Dendritic cell treated with granulocyte-macrophage colony-stimulating factor and Interleukin-4, amounts not matched to agents 40 ng/mL and 50 ng/mL, for 4 days (primary cell): ENCODE results near the gene CCNY.

Experiments
- H3K27ac Mint-ChIP-seq: one replicate; pipeline ENCODE4 v1.8.0; 2022; ENCODE audit warnings: mild to moderate bottlenecking, mixed read lengths
- H3K27me3 Mint-ChIP-seq: one replicate; pipeline ENCODE4 v1.8.0; 2022; ENCODE audit warnings: mild to moderate bottlenecking, mixed read lengths
- H3K36me3 Mint-ChIP-seq: one replicate; pipeline ENCODE4 v1.8.0; 2022; ENCODE audit warnings: low read depth, mixed read lengths
- H3K4me1 Mint-ChIP-seq: one replicate; pipeline ENCODE4 v1.8.0; 2022; ENCODE audit warnings: low read depth, mixed read lengths
- H3K4me3 Mint-ChIP-seq: one replicate; pipeline ENCODE4 v1.8.0; 2022; ENCODE audit warnings: mild to moderate bottlenecking, moderate library complexity, mixed read lengths
- H3K9me3 Mint-ChIP-seq: one replicate; pipeline ENCODE4 v1.8.0; 2022; ENCODE audit warnings: mixed read lengths
- intact Hi-C: fragments of 100-400 bp; cut with micrococcal nuclease; formaldehyde crosslinking; loops from one replicate; pipeline ENCODE4 v1.15.0; 2022

CCNY gene

DNA sequence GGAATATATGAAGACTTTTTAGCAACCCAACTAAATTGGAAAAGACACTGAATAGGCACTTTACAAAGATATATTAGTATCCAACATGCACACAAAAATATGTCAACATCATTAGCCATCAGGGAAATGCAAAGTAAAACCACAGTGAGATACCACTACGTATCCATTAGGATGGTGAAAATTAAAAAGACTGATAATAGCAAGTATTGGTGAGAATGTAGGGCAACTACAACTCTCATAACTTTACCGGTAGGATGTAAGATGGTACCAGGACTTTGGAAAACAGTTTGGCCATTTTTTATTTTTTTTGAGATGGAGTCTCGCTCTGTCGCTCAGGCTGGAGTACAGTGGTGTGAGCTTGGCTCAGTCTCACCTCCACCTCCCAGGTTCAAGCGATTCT is 13.7 kb upstream of the CCNY start:
- Mint-ChIP-seq H3K4me3 (no peak overlapping the region), H3K27me3 (no peaks in the 10 kb centered on the region), H3K36me3 (peaks cover 62% of the 10 kb centered on the region), H3K27ac (no peak overlapping the region), H3K4me1 (peaks cover 2% of the 10 kb centered on the region), H3K9me3 (no peaks in the 10 kb centered on the region)
- intact Hi-C loops: no loop called here

GRCh38 chr10:35324196-35324595 is 12.1 kb upstream of the CCNY start:
- Mint-ChIP-seq H3K9me3 (no peaks in the 10 kb centered on the region), H3K4me1 (peaks cover 5% of the 10 kb centered on the region), H3K27ac (no peak overlapping the region), H3K36me3 (peaks cover 50% of the 10 kb centered on the region), H3K27me3 (no peaks in the 10 kb centered on the region), H3K4me3 (no peak overlapping the region)
- intact Hi-C loops: no loop called here

- Mint-ChIP-seq H3K4me3 (no peak overlapping the region), H3K9me3 (no peaks in the 10 kb centered on the region), H3K36me3 (peaks cover 38% of the 10 kb centered on the region), H3K4me1 (peaks cover 16% of the 10 kb centered on the region), H3K27ac (no peak overlapping the region), H3K27me3 (no peaks in the 10 kb centered on the region)
- intact Hi-C loops: no loop called here
These were observed 9.7 kb upstream of the CCNY start for GRCh38 chr10:35326466-35327235.

- H3K9me3 Mint-ChIP-seq: no peaks in the 10 kb centered on the region
- peaks cover 33% of the 10 kb centered on the region for H3K36me3 Mint-ChIP-seq
- H3K27me3 Mint-ChIP-seq: no peaks in the 10 kb centered on the region
- no peak overlapping the region for H3K4me3 Mint-ChIP-seq
- H3K4me1 Mint-ChIP-seq: peaks cover 19% of the 10 kb centered on the region
- intact Hi-C loops: no loop called here
- H3K27ac Mint-ChIP-seq: no peak overlapping the region
These were observed 8.4 kb upstream of the CCNY start for GRCh38 chr10:35327790-35328403.

DNA sequence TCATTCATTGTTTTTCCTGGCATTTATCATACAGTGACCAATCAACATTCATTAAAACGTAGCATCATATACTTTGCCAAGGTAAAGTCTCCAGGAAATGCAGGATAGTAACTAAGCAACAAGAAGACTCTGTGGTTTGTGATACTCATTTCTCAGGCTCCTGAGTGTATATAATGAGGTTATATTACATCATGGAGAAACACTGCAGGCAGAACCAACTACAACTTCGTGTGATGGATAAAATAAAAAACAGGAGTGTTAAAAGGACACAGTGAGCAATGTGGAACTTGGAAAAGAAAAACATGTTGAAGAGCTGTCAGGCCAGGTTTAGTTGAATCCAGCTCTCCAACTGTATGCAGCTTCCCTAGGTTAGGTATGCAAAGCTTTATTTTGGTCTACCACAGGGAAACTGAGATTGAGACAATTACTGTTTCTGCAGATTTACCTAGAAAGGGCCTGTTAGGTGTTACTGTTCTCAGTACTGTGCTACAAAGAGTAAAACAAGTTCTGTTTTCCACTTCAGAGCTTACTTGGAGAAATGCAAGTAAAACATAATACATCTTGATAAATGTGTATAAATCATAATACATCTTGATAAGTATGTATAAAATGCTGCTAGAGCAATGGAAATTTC is 7.8 kb upstream of the CCNY start:
- Mint-ChIP-seq H3K9me3 (no peaks in the 10 kb centered on the region), H3K36me3 (peaks cover 33% of the 10 kb centered on the region), H3K27ac (no peak overlapping the region), H3K4me1 (peaks cover 25% of the 10 kb centered on the region), H3K4me3 (no peak overlapping the region), H3K27me3 (no peaks in the 10 kb centered on the region)
- intact Hi-C loops: no loop called here

GRCh38 chr10:35329520-35329919 is 6.8 kb upstream of the CCNY start:
- Mint-ChIP-seq H3K36me3 (peaks cover 40% of the 10 kb centered on the region), H3K4me3 (no peak overlapping the region), H3K27me3 (no peaks in the 10 kb centered on the region), H3K4me1 (peaks cover 35% of the 10 kb centered on the region), H3K9me3 (no peaks in the 10 kb centered on the region), H3K27ac (no peak overlapping the region)
- intact Hi-C loops: no loop called here

GRCh38 chr10:35331894-35332640 is 4.2 kb upstream of the CCNY start:
- peaks cover 39% of the 10 kb centered on the region for H3K36me3 Mint-ChIP-seq
- no peaks in the 10 kb centered on the region for H3K27me3 Mint-ChIP-seq
- no peak overlapping the region for H3K4me3 Mint-ChIP-seq
- peaks cover 37% of the 10 kb centered on the region for H3K4me1 Mint-ChIP-seq
- no peaks in the 10 kb centered on the region for H3K9me3 Mint-ChIP-seq
- intact Hi-C loops: loop anchor here (5.0 to 10.0 kb wide), 3 partner anchors 35 to 207 kb away; partner anchors contain the start of gene CREM
- H3K27ac Mint-ChIP-seq: no peak overlapping the region

GRCh38 chr10:35334297-35334696 is 2.0 kb upstream of the CCNY start:
- H3K4me1 Mint-ChIP-seq: peaks cover 40% of the 10 kb centered on the region

DNA sequence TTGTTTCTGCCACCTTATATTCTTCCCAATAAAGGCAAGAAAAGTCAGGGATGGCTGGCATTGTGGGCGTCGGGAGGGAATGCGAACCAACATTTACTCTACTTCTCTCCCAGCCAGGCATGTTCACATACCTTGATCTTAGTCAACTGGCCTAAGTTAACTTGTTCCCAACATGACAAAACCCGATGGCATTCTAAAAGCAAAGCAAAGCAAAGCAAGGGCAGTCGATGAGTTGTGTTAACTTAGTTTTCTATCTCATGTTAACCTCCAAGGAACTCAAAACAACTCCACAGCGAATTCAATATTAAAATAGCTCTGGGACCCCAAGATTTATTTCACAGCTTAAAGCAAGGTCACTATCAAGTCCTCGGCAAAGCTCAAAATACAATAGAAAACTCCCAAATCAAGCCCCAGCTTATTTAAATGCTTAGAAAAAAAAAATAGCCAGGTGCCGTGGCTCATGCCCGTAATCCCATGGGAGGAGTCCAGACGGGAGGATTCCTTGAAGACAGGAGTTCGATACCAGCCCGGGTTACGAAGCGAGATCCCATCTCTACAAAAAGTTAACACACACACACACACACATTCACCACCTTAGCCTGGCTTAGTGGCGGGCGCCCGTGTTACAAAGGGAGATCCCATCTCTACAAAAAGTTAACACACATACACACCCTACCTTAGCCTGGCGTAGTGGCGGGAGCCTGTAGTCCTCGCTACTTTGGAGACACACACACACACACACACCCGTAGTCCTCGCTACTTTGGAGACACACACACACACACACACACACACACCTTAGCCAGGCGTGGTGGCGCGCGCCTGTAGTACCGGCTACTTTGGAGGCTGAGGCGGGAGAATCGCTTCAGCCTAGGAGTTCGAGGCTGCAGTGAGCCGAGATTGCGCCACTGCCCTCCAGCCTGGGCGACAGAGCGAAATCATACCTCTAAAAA is 901 bp upstream of the CCNY start:
- Mint-ChIP-seq H3K4me3 (peak overlapping the region; percentile 92), H3K36me3 (peaks cover 47% of the 10 kb centered on the region), H3K9me3 (no peaks in the 10 kb centered on the region), H3K27ac (peak overlapping the region; percentile 91), H3K4me1 (peaks cover 42% of the 10 kb centered on the region), H3K27me3 (no peaks in the 10 kb centered on the region)
- intact Hi-C loops: loop anchor here (5.0 to 10.0 kb wide), 3 partner anchors 117 to 211 kb away; partner anchors contain the start of gene CREM

More at GRCh38 chr10:35334297-35334696, 2.0 kb upstream of the CCNY start:
- H3K9me3 Mint-ChIP-seq: no peaks in the 10 kb centered on the region
- no peaks in the 10 kb centered on the region for H3K27me3 Mint-ChIP-seq
- peak overlapping the region; percentile 61 for H3K4me3 Mint-ChIP-seq
- intact Hi-C loops: loop anchor here (5.0 to 10.0 kb wide), 3 partner anchors 37 to 209 kb away; partner anchors contain the start of gene CREM
- H3K36me3 Mint-ChIP-seq: peaks cover 47% of the 10 kb centered on the region
- H3K27ac Mint-ChIP-seq: peak overlapping the region; percentile 22

GRCh38 chr10:35336921-35337823 is 863 bp downstream of the CCNY start:
- H3K4me1 Mint-ChIP-seq: peaks cover 53% of the 10 kb centered on the region
- no peaks in the 10 kb centered on the region for H3K27me3 Mint-ChIP-seq
- H3K9me3 Mint-ChIP-seq: no peaks in the 10 kb centered on the region
- peak overlapping the region; percentile 91 for H3K27ac Mint-ChIP-seq
- intact Hi-C loops: loop anchor here (5.0 to 10.0 kb wide), 3 partner anchors 115 to 212 kb away; partner anchors contain the start of gene CREM
- peaks cover 46% of the 10 kb centered on the region for H3K36me3 Mint-ChIP-seq
- peak overlapping the region; percentile 86 for H3K4me3 Mint-ChIP-seq

DNA sequence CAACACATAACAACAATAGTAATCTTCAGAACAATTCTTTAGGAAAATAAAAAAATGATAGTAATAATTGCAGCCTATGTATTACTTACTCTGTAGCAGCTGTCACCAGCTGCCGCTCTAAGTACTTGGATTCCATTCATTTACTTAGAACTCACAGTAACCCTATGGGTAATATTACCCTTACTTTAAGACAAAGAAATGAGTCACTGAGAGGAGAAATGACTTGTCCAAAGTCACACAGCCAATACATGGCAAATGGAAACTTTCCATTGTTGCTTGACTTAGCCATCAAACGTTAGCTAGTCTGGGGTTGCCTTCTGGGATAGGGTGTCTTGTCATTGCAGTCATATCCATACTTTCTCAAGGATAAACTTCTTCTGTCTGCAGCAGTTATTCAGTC is 3.6 kb downstream of the CCNY start:
- Mint-ChIP-seq H3K4me1 (peaks cover 54% of the 10 kb centered on the region), H3K27ac (no peak overlapping the region), H3K36me3 (peaks cover 33% of the 10 kb centered on the region), H3K4me3 (no peak overlapping the region), H3K27me3 (no peaks in the 10 kb centered on the region), H3K9me3 (no peaks in the 10 kb centered on the region)
- intact Hi-C loops: loop anchor here (5.0 to 10.0 kb wide), 4 partner anchors 98 to 215 kb away; partner anchors contain the start of gene CREM

DNA sequence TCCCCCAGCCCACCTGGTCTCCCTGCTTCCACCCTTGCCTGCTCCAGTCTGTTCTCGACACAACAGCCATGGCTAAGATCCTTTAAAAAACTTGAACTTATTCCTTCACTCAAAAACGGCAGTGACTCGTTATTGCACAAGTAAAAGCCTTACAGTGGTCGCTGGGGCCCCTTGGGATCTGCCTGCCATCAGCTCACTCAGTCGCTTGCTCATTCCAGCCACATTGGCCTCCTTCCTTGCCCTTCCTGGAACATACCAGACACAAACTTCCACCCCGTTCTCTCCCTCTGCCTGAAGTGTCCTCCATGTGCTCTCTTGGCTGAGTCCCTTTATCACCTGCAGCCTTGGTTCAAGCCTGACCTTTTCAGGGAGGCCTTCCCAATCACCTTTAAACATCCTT is 4.7 kb downstream of the CCNY start:
- peak overlapping the region; percentile 10 for H3K4me3 Mint-ChIP-seq
- peak overlapping the region; percentile 41 for H3K27ac Mint-ChIP-seq

More for the DNA sequence above, 4.7 kb downstream of the CCNY start:
- Mint-ChIP-seq H3K4me1 (peaks cover 64% of the 10 kb centered on the region), H3K9me3 (no peaks in the 10 kb centered on the region), H3K27me3 (no peaks in the 10 kb centered on the region), H3K36me3 (peaks cover 27% of the 10 kb centered on the region)
- intact Hi-C loops: loop anchor here (5.0 kb wide), 1 partner anchor 99 kb away; no protein-coding TSS in a partner anchor
